A673 (cell line): Measurements from ENCODE around the gene FGF22.

ENCODE experiments used
- EZH2 ChIP-seq: fragments of 200-600 bp; sonication (generic); IDR thresholded peaks from 2 replicates; pipeline ENCODE4 v1.6.1; 2017; ENCODE audit warnings: borderline replicate concordance, low read depth, mild to moderate bottlenecking, mixed read lengths, antibody characterized with exemption, low read length; ENCODE audit not compliant: poor library complexity, severe bottlenecking
- TF ChIP-seq, protein P1 (sequence below): fragments of 300-800, 200-600 bp; sonication (generic); conservative IDR thresholded peaks from 2 replicates; pipeline ENCODE4 v1.5.1; 2017; ENCODE audit warnings: low read depth, mild to moderate bottlenecking, antibody characterized with exemption, low read length, moderate library complexity, mixed read lengths

GRCh38 chr19:620166-620862, 19.4 kb upstream of the FGF22 start:
- no peak for TF ChIP-seq EZH2
- TF ChIP-seq, protein P1, sequence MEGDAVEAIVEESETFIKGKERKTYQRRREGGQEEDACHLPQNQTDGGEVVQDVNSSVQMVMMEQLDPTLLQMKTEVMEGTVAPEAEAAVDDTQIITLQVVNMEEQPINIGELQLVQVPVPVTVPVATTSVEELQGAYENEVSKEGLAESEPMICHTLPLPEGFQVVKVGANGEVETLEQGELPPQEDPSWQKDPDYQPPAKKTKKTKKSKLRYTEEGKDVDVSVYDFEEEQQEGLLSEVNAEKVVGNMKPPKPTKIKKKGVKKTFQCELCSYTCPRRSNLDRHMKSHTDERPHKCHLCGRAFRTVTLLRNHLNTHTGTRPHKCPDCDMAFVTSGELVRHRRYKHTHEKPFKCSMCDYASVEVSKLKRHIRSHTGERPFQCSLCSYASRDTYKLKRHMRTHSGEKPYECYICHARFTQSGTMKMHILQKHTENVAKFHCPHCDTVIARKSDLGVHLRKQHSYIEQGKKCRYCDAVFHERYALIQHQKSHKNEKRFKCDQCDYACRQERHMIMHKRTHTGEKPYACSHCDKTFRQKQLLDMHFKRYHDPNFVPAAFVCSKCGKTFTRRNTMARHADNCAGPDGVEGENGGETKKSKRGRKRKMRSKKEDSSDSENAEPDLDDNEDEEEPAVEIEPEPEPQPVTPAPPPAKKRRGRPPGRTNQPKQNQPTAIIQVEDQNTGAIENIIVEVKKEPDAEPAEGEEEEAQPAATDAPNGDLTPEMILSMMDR = no peak
